GM12801 (cell line): Measurements from ENCODE around the gene RBBP6.

ENCODE experiments used
- TF ChIP-seq, protein P1 (sequence below): IDR thresholded peaks from one replicate; pipeline ENCODE4 v1.5.1; 2011; ENCODE audit warnings: control low read depth; ENCODE audit not compliant: insufficient read length; ENCODE audit errors: extremely low read depth

RBBP6 gene

DNA sequence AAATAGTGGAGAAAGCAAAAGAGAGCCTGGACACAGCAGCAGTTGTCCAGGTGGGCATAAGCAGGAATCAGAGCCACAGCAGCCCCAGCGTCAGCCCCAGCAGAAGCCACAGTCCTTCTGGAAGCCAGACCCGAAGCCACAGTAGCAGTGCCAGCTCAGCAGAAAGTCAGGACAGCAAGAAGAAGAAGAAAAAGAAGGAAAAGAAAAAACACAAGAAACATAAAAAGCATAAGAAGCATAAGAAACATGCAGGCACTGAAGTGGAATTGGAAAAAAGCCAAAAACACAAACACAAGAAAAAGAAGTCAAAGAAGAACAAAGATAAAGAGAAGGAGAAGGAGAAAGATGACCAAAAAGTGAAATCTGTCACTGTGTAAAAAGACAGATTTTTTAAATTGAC, 32.7 kb downstream of the RBBP6 start:
- TF ChIP-seq, protein P1, sequence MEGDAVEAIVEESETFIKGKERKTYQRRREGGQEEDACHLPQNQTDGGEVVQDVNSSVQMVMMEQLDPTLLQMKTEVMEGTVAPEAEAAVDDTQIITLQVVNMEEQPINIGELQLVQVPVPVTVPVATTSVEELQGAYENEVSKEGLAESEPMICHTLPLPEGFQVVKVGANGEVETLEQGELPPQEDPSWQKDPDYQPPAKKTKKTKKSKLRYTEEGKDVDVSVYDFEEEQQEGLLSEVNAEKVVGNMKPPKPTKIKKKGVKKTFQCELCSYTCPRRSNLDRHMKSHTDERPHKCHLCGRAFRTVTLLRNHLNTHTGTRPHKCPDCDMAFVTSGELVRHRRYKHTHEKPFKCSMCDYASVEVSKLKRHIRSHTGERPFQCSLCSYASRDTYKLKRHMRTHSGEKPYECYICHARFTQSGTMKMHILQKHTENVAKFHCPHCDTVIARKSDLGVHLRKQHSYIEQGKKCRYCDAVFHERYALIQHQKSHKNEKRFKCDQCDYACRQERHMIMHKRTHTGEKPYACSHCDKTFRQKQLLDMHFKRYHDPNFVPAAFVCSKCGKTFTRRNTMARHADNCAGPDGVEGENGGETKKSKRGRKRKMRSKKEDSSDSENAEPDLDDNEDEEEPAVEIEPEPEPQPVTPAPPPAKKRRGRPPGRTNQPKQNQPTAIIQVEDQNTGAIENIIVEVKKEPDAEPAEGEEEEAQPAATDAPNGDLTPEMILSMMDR: no peak

DNA sequence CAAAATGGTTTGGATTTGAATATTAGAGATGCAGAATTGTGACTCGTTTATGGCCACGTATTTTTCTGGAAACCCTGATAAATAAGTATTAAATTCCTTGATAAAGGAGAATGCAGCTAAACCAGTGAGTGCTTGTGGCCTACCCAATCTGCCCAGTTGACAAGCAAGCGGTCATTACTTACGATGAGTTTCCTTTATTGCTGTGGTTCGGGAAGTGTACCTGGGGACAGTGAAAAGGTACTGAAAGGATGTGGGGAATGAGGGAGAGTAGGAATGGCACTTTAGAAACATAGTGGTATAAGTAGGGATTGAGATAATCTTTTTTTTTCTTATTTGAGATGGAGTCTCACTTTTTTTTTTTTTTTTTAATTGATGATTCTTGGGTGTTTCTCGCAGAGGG, 33.8 kb downstream of the RBBP6 start:
- TF ChIP-seq, protein P1: no peak

DNA sequence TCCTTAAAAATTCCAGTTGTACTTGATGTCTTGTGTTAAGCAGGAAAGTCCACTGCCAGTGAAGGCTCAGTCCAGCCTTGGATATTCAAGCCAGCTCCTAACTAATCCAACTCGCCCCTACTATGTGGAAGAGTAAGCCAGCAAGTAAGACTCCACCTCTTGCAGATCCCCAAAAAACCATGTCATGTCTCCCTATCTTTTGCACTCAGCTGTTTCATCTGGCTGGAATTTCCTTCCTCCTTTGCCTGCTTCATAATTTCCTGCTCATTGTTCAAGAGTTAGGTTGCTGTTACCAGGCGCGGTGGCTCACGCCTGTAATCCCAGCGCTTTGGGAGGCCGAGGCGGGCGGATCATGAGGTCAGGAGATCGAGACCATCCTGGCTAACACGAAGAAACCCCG, 37.8 kb downstream of the RBBP6 start:
- TF ChIP-seq, protein P1: no peak

DNA sequence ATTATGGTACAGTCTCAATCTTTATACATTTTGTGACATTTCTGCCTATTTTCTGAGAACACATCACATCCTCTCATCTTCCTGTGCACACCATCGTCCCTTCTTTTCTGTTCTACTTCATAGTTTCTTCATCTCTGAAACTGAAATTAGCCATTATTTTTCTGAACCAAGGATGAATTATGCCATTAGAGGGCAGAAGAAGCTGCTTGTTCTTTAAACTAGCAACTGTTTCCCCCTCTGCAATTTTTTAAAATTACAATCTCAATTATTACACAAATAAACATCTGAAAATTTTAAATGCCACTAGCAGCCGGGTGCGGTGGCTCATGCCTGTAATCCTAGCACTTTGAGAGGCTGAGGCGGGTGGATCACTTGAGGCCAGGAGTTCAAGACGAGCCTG, 41.3 kb downstream of the RBBP6 start:
- TF ChIP-seq, protein P1: no peak

DNA sequence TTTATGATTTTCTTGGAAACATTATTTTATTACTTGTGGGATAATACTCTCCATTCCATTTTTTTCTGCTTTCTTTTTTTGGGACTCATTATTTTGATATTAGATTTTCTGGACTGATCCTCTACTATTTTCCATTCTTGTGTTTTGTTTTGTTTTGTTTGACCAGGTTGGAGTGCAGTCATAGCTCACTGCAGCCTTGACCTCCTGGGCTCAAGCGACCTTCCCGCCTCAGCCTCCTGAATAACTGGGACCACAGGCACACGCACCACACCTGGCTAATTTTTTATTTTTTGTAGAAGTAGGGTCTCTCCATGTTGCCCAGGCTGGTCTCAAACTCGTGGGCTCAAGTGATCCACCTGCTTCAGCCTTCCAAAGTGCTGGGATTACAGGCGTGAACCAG, 44.1 kb downstream of the RBBP6 start:
- TF ChIP-seq, protein P1: no peak

DNA sequence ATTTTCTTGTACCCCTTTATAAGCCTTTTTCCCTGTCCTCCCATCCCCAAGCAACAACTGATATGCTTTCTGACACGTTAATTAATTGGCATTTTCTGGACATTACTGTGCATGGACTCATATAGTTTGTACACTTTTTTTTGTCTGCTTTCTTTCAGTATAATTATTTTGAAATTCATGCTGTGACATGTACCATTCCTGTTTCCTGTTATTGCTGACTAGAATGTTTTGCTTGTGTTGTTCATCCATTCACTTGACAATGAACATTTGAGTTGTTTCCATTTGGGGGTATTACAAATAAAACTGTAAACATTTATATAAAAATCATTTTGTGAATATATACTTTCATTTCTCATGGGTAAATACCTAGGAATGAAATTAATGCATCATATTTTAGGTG, 50.6 kb downstream of the RBBP6 start:
- TF ChIP-seq, protein P1: no peak

DNA sequence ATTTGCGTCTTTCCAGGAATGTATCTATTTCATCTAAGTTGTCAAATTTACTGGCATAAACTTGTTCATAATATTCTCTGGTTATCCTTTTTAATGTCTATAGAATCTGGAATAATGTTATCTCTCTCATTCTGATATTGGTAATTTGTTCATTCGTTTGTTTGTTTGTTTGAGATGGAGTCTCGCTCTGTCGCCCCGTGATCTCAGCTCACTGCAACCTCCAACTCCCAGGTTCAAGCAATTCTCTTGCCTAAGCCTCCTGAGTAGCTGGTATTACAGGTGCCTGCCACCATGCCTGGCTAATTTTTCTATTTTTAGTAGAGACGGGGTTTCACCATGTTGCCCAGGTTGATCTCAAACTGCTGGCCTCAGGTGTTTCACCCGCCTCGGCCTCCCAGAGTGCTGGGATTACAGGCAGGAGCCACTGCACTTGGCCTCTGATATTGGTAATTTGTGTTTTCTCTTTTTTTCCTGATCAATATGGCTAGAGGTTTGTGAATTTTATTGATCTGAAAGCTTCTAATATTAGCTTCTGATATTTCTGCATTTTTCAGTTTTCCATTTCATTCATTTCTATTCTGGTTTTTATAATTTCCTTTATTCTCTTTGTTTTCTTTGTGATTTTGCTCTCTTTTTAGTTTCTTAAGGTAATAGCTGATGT, 59.5 kb downstream of the RBBP6 start:
- TF ChIP-seq, protein P1: no peak
